H9 (cell line): ENCODE measurements around the gene SNAI3. TPM values are rescaled to one million over a fixed set of nuclear protein-coding genes. Genes with fewer than 3 reads are reported as not detected.
A peak's percentile ranks its signal among the peaks of the same experiment; 100 is the strongest.

Experiments used
- DNase-seq: peaks from one replicate; pipeline ENCODE4 v3.0.0-alpha.2; 2017
- H2AFZ ChIP-seq: one replicate; pipeline ENCODE4 v1.6.1; 2013; ENCODE audit warnings: mild to moderate bottlenecking, low read length, control low read depth, moderate library complexity
- H2AK5ac ChIP-seq: 2 replicates; pipeline ENCODE4 v1.6.1; 2013; ENCODE audit warnings: low read length, control low read depth, mixed read lengths; ENCODE audit not compliant: insufficient read length
- H2BK120ac ChIP-seq: one replicate; pipeline ENCODE4 v1.6.1; 2013; ENCODE audit warnings: low read depth, mild to moderate bottlenecking, low read length, control low read depth, inconsistent platforms; ENCODE audit not compliant: poor library complexity, severe bottlenecking
- H2BK12ac ChIP-seq: 2 replicates; pipeline ENCODE4 v1.6.1; 2013; ENCODE audit warnings: low read length, control low read depth, mixed read lengths, low read depth; ENCODE audit not compliant: insufficient read length
- H2BK15ac ChIP-seq: 2 replicates; pipeline ENCODE4 v1.6.1; 2013; ENCODE audit warnings: low read depth, low read length, control low read depth
- H2BK20ac ChIP-seq: one replicate; pipeline ENCODE4 v1.6.1; 2013; ENCODE audit warnings: low read depth, mild to moderate bottlenecking, low read length, control low read depth, inconsistent platforms; ENCODE audit not compliant: poor library complexity, severe bottlenecking
- H2BK5ac ChIP-seq: 2 replicates; pipeline ENCODE4 v1.6.1; 2013; ENCODE audit warnings: low read length, control low read depth, mixed read lengths; ENCODE audit not compliant: insufficient read length
- H3K14ac ChIP-seq: 2 replicates; pipeline ENCODE4 v1.6.1; 2013; ENCODE audit warnings: low read length, control low read depth; ENCODE audit not compliant: insufficient read depth
- H3K18ac ChIP-seq: 2 replicates; pipeline ENCODE4 v1.6.1; 2013; ENCODE audit warnings: low read depth, mild to moderate bottlenecking, mixed read lengths, low read length, control low read depth; ENCODE audit not compliant: insufficient read length
- H3K23ac ChIP-seq: 2 replicates; pipeline ENCODE4 v1.6.1; 2013; ENCODE audit warnings: low read length, control low read depth, mixed read lengths, low read depth; ENCODE audit not compliant: insufficient read length
- H3K23me2 ChIP-seq: 2 replicates; pipeline ENCODE4 v1.6.1; 2013; ENCODE audit warnings: low read depth, mild to moderate bottlenecking, mixed read lengths, low read length, control low read depth; ENCODE audit not compliant: insufficient read length, poor library complexity, severe bottlenecking
- H3K27ac ChIP-seq: 2 replicates; pipeline ENCODE4 v1.5.1; 2013; ENCODE audit warnings: low read length, control low read depth, mixed read lengths, low read depth; ENCODE audit not compliant: insufficient read length
- H3K27me3 ChIP-seq: 2 replicates; pipeline ENCODE4 v1.6.1; 2013; ENCODE audit warnings: low read length, control low read depth, inconsistent platforms; ENCODE audit not compliant: insufficient read depth
- H3K4ac ChIP-seq: 2 replicates; pipeline ENCODE4 v1.6.1; 2013; ENCODE audit warnings: low read depth, mild to moderate bottlenecking, control low read depth, inconsistent platforms, low read length, moderate library complexity
- H3K4me1 ChIP-seq: 2 replicates; pipeline ENCODE4 v1.6.1; 2013; ENCODE audit warnings: low read length, control low read depth, inconsistent platforms; ENCODE audit not compliant: insufficient read depth
- H3K4me2 ChIP-seq: 2 replicates; pipeline ENCODE4 v1.6.1; 2013; ENCODE audit warnings: low read length, control low read depth, mixed read lengths; ENCODE audit not compliant: insufficient read length, insufficient read depth
- H3K56ac ChIP-seq: 2 replicates; pipeline ENCODE4 v1.6.1; 2013; ENCODE audit warnings: low read depth, mild to moderate bottlenecking, mixed read lengths, low read length, control low read depth; ENCODE audit not compliant: insufficient read length
- H3K79me1 ChIP-seq: 2 replicates; pipeline ENCODE4 v1.6.1; 2013; ENCODE audit warnings: low read depth, mild to moderate bottlenecking, moderate library complexity, low read length, control low read depth, inconsistent platforms; ENCODE audit not compliant: insufficient read depth, poor library complexity, severe bottlenecking
- H3K79me2 ChIP-seq: 2 replicates; pipeline ENCODE4 v1.6.1; 2013; ENCODE audit warnings: low read length, control low read depth, inconsistent platforms; ENCODE audit not compliant: insufficient read depth
- H3K9ac ChIP-seq: 2 replicates; pipeline ENCODE4 v1.6.1; 2013; ENCODE audit warnings: low read length, control low read depth, mixed read lengths; ENCODE audit not compliant: insufficient read length; ENCODE audit errors: extremely low read depth
- H3K9me3 ChIP-seq: one replicate; pipeline ENCODE4 v1.6.1; 2013; ENCODE audit warnings: low read depth, low read length, inconsistent platforms; ENCODE audit not compliant: control insufficient read depth
- H3T11ph ChIP-seq: one replicate; pipeline ENCODE4 v1.6.1; 2013; ENCODE audit warnings: mild to moderate bottlenecking, low read length, control low read depth, inconsistent platforms
- H4K20me1 ChIP-seq: one replicate; pipeline ENCODE4 v1.6.1; 2013; ENCODE audit not compliant: control insufficient read depth, insufficient read length, insufficient read depth
- H4K5ac ChIP-seq: 2 replicates; pipeline ENCODE4 v1.6.1; 2013; ENCODE audit warnings: low read depth, mild to moderate bottlenecking, mixed read lengths, low read length, control low read depth; ENCODE audit not compliant: insufficient read length
- H4K8ac ChIP-seq: replicated peaks from 2 replicates; pipeline ENCODE4 v1.6.1; 2013; ENCODE audit warnings: low read length, control low read depth, mixed read lengths, low read depth; ENCODE audit not compliant: insufficient read length
- H4K91ac ChIP-seq: 2 replicates; pipeline ENCODE4 v1.6.1; 2013; ENCODE audit warnings: low read depth, mild to moderate bottlenecking, moderate library complexity, mixed read lengths, low read length, control low read depth; ENCODE audit not compliant: insufficient read length
- H3K27ac Mint-ChIP-seq, 3 experiments: 2 replicates in 2 of 3; 3 replicates in 1 of 3; pipeline ENCODE4 v1.8.0; 2020 to 2021; ENCODE audit warnings: mixed read lengths in 3 of 3, mild to moderate bottlenecking in 1 of 3, moderate library complexity in 1 of 3
- H3K27me3 Mint-ChIP-seq: 2 replicates; pipeline ENCODE4 v1.8.0; 2021; ENCODE audit warnings: low read depth, mild to moderate bottlenecking, moderate library complexity, mixed read lengths
- H3K36me3 Mint-ChIP-seq, 3 experiments: 2 replicates in 2 of 3; 3 replicates in 1 of 3; pipeline ENCODE4 v1.8.0; 2020 to 2021; ENCODE audit warnings: low read depth in 3 of 3, mixed read lengths in 3 of 3; ENCODE audit not compliant: insufficient read depth in 1 of 3
- H3K4me1 Mint-ChIP-seq, 2 experiments: 2 replicates each; pipeline ENCODE4 v1.8.0; 2020; ENCODE audit warnings: mixed read lengths in 2 of 2
- H3K4me3 Mint-ChIP-seq, 2 experiments: 2 replicates in 1 of 2; 3 replicates in 1 of 2; pipeline ENCODE4 v1.8.0; 2020 to 2021; ENCODE audit warnings: mild to moderate bottlenecking in 2 of 2, mixed read lengths in 2 of 2, moderate library complexity in 1 of 2
- H3K9me3 Mint-ChIP-seq, 2 experiments: 2 replicates in 1 of 2; 3 replicates in 1 of 2; pipeline ENCODE4 v1.8.0; 2020; ENCODE audit warnings: mild to moderate bottlenecking in 2 of 2, mixed read lengths in 2 of 2, moderate library complexity in 1 of 2
- WGBS: extraction: QIAGEN DNeasy Blood & Tissue Kit; methylation state at CpG from one replicate; pipeline ENCODE4 v1.1.7; 2013; ENCODE audit warnings: missing lambda C conversion rate, low lambda C conversion rate, mixed read lengths; ENCODE audit not compliant: insufficient read length; ENCODE audit errors: extremely low coverage; 5-methylcytosine and 5-hydroxymethylcytosine counted together
- total RNA-seq: library from RNA; stranded (reverse); gene quantifications from 2 replicates; pipeline ENCODE4 v1.2.1, GENCODE V29; 2021
- TF ChIP-seq, protein P1 (sequence below): fragments of 200-600 bp; sonication (generic); conservative IDR thresholded peaks from 3 replicates; pipeline ENCODE4 v1.8.0; 2021; ENCODE audit warnings: antibody characterized with exemption, mild to moderate bottlenecking

SNAI3 gene
- total RNA-seq, 1 experiment from 2014 or later: 3.2 TPM

DNA sequence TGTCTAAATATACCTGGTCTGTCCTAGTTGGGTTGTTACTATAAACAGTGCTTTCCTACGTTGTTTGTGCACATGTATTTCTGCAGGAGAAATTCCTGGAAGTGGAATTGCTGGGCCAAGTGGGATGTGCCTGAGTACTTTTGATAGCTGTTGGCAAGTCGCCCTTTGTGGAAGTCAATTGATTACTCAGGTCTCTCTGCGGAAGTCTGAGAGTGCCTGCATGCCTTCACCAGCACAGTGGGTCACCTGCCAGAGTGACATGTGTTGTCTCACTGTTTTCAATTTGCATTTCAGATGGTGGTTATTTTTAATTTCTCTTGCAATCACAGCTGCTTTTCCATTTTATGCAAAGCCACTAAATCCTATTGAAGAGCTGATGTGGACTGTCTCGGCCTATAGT, 21.2 kb downstream of the SNAI3 start:
- peaks cover 3% of the 10 kb centered on the region in 2 experiments; a peak in 2 of 5 replicates for H3K9me3 Mint-ChIP-seq
- Histone ChIP-seq H4K91ac (no peak overlapping the region), H4K8ac (no peak overlapping the region), H2AFZ (no peak overlapping the region), H3T11ph (no peak overlapping the region), H3K4me1 (peaks cover 3% of the 10 kb centered on the region; the same call in 1 of the 2 replicates), H2BK5ac (no peak overlapping the region), H2AK5ac (no peak overlapping the region), H3K14ac (no peak overlapping the region), H3K18ac (no peak overlapping the region), H2BK20ac (no peak overlapping the region), H3K4ac (no peak overlapping the region), H3K79me1 (no peaks in the 10 kb centered on the region), H3K27ac (no peak overlapping the region), H4K20me1 (no peaks in the 10 kb centered on the region), H2BK120ac (no peak overlapping the region), H4K5ac (no peak overlapping the region), H3K9ac (no peak overlapping the region), H3K23me2 (peaks cover 11% of the 10 kb centered on the region), H3K79me2 (peaks cover 9% of the 10 kb centered on the region; the same call in 1 of the 2 replicates), H2BK12ac (no peak overlapping the region), H3K4me2 (no peak overlapping the region), H3K56ac (no peak overlapping the region), H3K9me3 (no peaks in the 10 kb centered on the region), H2BK15ac (no peak overlapping the region), H3K27me3 (no peaks in the 10 kb centered on the region), H3K23ac (no peak overlapping the region)
- no peak for DNase-seq
- H3K4me3 Mint-ChIP-seq: peak overlapping the region; percentile 57 to 91; a peak in 4 of 5 replicates
- H3K27ac Mint-ChIP-seq: peak overlapping the region in 2 of 3 experiments; percentile 51 to 52; a peak in 3 of 7 replicates
- TF ChIP-seq, protein P1, sequence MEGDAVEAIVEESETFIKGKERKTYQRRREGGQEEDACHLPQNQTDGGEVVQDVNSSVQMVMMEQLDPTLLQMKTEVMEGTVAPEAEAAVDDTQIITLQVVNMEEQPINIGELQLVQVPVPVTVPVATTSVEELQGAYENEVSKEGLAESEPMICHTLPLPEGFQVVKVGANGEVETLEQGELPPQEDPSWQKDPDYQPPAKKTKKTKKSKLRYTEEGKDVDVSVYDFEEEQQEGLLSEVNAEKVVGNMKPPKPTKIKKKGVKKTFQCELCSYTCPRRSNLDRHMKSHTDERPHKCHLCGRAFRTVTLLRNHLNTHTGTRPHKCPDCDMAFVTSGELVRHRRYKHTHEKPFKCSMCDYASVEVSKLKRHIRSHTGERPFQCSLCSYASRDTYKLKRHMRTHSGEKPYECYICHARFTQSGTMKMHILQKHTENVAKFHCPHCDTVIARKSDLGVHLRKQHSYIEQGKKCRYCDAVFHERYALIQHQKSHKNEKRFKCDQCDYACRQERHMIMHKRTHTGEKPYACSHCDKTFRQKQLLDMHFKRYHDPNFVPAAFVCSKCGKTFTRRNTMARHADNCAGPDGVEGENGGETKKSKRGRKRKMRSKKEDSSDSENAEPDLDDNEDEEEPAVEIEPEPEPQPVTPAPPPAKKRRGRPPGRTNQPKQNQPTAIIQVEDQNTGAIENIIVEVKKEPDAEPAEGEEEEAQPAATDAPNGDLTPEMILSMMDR: no peak
- H3K4me1 Mint-ChIP-seq: peaks cover 14 to 21% of the 10 kb centered on the region in 2 experiments
- H3K27me3 Mint-ChIP-seq: no peaks in the 10 kb centered on the region; the same call in 1 of the 2 replicates
- WGBS: no CpG with 5 or more reads among the region's 4 CpGs
- peaks cover 13 to 27% (median 17%) of the 10 kb centered on the region in 3 experiments for H3K36me3 Mint-ChIP-seq
